GM19328 (cell line): ENCODE results near the gene PPARA.

ENCODE experiments used
- ATAC-seq: cut with Tn5 transposase; IDR thresholded peaks from one replicate; pipeline ENCODE4 v1.9.1; 2021; ENCODE audit warnings: mild to moderate bottlenecking, moderate library complexity; ENCODE audit not compliant: unreplicated experiment

PPARA gene

DNA sequence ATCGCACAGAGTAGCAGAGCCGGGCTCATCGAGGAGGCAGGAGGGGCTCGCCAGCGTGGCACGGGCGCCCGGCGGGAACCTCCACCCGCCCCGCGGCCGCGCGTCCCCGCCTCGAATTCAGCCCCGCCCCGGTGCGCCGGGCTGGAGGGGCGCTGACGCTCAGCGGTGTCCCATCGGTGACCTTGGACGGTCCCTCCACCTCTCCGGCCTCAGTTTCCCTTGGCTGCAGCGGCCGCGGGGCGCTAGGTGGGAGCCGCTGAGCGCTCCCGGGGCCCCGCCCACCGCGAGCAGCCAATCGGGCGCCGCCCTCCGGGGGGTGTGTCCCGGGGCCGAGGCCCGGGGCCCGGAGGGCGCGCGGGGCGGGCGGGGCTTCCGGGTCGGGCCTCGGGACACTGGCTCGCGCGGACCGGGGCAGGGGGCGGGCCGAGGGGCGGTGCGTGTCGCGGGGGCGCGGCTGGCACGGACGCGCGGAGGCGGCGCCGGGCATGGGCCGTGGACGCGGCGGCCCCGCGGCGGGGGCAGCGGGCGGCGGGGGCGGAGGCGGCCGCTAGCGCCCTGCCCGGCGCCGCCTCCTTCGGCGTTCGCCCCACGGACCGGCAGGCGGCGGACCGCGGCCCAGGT, at the start of gene PPARA:
Gene PPARA, plus strand, starts transcription at position 493 of the 621 bp plus-strand sequence. CDS start 47,858 bp downstream, outside the sequence.
- ATAC-seq: peak; percentile 70

DNA sequence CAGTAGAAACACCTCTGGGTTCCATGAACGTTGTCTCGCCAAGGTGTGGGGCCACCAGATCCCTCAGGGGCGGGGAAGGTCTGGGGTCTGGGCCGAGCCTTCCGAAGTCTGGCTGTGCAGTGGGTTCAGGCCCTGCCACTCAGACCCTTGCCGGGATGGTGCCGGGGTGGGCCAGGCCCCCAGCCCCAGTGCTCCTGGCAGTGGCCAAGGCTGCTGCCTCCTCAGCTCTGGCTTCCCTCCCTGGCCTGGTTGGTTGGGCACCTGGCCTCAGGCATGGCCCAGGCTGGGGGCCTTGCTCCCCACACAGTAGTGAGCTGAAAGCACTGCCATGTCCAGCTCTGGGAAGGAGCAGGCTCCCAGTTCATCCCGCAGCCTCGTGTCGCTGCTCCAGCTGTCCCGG, 48.2 kb upstream of the PPARA start:
- ATAC-seq: no peak

DNA sequence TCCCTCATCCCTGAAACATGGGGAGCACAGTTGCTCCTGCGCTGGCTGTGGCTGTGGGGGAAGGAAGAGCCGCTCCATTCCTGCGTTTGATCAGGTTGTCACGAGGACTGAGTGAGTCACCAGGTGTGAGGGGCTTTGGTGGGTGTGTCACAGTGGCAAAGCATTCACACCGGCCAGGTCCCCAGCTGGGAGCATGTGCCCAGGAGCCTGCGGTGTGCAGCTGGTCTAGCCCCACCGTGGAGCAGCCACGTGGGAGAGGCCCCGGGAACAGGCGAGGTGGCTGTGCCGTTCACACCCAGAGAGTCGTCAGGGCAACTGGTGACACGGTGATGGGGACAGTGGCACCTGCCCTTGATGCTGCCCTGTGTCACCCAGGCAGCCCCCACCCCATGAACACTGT, 47.6 kb upstream of the PPARA start:
- ATAC-seq: no peak

DNA sequence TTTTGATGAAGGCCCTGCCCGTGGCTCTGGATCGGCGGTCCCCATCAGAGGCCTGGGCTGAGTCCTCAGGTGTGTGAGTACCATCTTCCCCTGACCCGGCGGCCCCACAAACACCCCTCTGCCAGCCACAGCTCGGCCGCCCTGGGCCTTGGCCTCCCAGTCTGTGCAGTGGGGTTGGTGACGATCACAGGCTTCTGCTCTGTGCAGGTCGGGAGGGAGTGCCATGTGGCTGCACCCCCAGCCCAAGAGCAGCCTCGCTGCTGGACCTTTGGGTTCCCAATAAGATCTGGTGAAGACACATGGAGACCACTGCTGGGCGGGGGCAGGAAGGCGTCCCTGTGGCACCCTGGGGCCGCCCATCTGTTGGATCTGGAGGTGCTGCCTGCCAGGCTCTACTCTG, 47.1 kb upstream of the PPARA start:
- ATAC-seq: no peak

DNA sequence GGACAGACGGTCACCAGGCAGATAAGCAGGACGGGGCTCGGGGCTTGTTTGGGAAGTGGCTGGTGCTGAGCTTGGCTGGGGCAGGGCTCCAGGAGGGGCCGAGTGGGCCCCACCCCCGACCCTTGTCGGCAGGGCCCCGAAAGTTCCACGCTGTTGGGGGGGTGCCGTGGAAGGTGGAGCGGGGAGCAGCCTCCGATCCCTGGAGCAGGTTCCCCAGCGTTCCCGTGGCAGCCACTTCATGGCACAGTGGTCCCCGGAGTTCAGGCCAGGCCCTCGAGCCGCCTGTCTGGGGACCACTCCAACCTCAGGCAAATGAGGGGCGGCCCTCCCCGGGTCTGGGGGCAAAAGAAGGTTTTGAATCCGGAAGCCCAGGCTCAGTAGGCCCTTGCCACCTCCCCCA, 46.7 kb upstream of the PPARA start:
- ATAC-seq: no peak

DNA sequence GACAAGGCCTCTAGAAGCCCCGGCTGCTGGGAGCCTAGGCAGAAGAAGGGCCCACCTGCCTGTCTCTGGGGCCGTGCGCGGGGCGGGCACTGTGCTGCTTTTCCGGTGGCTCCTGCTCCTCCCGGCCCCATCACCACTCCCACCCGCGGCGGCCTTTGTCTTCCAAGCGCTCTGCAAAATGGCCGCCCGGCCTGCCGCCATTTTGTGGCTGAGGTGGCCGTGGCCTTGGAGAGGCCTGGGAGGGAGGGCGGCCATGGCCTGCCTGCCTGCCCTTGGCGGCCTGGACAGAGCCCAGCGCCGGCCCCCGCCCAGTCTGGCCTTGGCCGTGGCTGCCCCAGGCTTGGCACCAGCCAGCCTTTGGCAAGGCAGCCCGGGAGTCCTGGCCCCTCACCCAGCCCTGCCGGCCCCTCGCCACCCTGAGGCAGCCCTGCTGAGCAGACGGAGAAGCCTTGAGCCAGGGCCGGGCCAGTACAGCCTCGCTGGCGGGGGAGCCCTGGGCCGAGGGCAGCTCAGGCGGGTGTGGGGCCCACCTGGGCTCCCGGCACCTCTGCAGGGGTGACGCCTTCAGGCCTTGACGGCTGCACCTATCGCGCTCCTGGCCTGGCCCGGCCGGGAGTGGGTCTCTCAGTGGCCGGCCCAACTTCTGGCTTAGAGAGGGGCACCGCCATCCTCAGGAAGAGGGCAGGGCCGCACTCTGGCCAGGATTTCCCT, 46.0 kb upstream of the PPARA start:
- no peak for ATAC-seq

DNA sequence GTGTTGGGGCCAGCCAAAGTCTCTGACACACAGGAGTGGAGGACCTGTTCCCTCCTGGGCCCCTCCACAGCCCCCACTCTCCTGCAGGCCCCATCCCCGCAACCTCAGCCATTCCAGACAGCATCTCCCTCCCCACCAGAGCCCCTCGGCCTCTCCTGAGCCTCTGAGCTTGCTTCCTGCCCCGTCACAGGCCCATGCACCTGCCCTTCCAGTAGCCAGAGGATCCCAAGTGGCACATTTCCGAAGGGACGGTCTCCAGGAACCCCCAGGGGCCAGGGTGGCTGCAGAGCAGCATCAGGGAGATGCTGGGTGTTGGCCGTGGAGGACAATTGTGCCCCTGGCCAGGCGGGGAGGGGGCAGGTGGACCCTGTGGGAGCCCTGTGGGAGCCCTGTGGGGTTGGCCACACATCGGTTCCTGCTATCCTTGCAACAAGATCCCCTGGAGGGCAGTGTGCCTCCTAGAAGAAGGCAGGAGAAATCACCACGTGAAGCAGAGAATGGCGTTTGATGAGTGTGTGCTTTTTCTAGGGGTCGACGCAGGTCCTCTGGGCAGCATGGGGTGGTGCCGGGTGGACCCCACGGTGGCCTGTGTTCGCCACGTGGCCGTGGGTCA, 45.3 kb upstream of the PPARA start:
- no peak for ATAC-seq

DNA sequence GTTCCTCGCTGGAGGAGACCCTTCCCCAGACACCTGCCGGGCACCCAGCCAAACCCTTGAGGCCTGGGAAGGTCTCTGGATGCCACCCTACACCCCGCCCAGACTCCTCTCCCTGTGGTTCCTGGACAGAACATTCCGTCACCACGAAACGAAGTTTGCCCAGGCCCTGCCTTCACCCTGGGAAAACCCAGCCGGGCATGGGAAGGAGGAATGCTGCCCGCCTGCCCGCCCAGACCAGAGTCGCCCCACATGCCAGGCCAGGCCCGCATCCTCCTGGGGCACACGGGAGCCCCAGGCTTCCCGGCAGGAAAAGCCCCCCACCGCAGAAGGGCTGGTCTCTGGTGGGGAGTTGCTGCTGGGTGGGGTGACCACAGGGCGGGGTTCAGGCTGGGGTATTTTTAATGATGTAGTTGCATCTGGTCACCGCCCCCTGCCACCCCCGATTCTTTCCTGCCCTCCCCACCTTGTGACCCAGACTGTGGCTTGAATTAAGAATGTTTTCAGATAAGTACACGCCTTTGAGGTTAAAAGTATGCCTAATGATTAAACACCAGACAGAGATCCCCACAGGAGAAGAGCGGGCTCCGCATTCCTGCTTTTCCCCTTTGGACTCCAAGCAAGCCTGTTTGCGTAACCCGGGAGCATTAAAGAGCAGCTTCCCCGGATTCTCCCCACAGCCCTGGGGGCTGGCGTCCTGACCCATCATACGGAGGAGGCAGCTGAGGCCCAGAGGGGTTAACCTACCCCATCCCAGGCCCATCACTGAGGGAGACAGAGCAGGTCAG, 44.6 kb upstream of the PPARA start:
- ATAC-seq: no peak

DNA sequence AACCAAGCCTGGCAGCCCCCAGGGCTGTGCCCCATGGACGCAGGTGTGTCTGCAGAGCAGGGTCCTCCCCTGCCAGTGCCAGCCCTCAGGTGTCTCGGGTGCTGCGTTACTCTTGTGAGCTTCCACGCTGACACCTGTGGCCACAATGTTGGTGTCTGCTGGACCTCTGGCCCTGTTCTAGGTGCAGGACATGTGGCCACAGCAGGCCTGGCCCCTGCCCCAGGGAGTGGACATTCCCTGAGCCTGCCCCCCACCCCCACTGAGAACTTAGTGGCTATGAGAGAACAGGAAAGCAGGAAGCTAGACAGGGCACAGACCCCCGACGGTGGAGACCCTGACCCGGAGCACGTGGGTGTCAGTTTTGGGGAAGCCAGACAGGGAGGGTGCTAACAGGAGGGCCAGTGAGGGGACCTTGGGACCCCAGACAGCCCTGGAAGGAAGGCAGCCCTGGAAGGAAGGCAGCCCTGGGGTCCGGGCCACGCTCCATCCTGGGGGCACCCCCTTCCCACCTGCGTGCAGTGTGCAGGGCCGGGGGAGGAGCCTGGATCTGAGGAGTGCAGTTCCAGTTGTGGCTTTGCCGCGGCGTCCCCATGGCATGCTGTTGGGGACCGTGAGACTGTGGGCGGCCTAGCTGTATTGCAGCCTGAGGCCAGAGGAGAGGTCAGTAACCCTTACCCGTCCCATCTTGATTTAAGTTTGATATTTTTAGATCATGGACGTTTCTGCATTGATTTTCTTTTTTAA, 43.9 kb upstream of the PPARA start:
- no peak for ATAC-seq

DNA sequence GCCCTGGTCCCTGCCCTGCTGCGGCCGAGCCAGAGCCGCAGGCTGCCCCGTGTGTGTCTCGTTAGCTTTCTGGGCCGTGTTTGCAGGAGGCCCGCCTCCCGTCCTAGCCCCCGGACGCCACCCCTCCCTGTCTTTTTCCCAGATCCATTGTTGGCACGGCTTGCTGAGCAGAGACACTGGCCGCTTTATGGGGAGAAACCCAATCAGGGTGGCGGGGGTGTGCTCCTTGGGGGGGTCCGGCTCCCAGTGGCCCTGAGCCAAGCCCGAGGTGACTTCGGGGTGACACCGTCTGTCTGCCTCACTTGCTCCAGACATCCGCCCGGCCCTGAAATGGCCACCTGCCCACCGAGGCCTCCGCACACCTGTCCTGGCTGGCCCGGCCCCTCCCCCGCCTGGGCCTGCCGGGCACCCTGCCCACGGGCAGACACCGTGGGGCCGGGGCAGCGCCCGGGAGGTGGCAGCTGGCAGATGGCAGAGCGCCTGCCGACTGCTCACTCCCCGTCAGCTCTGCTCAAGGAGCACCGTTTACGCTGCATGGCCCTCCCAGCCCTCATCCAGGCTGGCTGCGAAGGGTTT, 43.1 kb upstream of the PPARA start:
- ATAC-seq: no peak

DNA sequence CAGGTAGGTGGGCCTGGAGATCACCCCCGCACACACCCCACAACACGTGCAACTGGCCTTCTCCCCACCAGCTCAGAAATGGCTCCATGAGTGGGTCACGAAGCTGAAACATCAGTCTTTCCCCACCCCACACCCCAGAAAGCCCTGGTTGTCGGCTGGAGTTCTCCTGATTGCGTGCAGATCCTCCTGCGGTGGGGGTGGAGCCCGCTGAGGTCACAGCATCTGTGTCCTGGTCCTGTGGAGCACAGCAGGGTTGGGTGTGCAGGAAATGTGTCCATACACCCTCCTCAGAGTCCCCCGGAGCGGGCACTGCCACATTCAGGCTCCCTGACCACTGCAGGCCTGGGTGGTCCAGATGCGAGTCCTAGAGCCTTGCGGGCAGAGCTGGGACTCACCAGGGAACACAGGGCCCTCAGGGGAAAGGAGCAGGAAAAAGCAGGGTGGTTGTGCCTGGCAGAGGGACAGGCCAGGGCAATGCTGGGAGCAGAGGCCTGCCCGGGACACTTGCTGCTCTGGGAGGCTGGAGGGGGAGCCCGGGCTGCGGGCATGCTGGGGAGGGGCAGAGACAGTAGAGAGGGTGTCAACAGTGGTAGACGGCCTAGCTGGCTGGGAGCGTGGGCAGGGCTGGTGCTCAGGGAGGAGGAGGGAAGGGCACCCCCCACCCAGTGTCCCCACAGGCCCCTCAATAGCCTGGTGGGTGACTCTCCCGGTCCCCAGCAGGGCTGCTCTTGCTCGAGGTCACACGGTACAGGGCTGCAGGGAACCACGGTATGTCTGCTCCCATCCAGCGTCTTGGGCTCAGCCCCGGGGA, 42.4 kb upstream of the PPARA start:
- ATAC-seq: no peak

DNA sequence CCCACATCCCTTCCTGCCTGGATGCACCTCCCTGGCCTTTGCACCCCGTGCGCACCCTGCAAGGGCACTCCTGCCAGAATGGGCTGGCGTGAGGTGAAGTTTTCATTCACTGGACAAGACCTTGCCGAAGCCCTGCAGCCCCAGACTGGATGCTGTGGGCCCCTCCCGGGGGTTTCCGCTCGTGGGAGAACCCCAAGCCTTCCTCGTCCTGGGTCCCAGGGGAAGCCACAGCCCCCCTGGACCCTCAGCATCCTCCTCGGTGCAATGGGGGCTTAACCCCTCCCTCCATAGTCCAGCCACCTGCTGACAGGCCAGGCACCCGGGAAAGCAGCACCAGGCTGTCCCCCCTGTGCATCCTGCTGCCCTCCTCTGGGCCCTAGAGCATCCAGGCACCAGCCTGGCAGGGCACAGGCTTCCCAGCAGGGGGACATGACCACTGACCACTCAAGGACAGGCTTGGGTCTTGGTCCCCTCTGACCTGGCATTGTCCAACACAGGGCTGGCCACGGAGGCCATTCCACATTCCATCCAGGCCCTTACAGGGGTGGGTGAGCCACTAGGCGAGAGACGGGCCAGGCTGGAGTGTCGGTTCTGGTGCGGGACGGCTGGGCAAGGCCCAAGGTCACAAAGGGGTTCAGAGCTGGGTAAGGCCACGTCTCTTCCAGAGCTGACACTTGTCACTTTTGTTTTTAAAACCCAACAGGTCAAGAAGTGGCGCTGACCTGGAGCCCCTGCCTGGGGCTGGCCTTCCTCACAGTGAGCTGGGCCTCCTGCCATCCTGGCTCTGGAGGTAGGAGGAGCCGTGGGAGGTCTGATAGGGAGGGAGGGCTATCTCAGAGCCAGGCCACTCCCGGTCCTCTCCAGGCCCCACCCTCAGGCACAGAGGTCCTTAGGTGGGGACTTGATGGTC, 41.5 kb upstream of the PPARA start:
- no peak for ATAC-seq

DNA sequence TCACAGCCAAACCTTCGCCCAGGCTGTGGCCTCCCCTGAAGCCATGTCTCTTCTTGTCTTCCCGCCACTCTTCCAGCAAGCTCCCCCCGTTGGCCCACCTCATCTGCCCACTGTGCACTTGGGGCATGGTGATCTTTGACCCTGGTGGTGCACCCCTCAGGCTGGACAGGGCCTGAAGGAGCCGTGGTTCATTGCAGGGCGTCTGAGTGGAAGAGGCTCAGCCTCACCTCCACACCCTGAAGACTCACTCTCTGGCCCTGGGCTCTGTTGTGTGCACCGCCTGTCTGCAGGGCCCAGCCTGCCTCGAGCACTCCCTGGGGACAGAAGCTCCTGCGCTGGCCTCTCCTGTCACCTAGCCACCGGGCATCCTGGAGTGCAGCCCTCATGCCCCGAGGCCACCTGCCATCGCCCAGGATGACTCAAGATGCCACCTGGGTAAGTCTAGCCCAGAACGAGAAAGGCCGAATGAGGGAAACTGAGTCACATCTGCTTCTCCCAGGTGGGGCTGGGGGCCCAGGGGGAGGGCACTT, 40.8 kb upstream of the PPARA start:
- no peak for ATAC-seq

DNA sequence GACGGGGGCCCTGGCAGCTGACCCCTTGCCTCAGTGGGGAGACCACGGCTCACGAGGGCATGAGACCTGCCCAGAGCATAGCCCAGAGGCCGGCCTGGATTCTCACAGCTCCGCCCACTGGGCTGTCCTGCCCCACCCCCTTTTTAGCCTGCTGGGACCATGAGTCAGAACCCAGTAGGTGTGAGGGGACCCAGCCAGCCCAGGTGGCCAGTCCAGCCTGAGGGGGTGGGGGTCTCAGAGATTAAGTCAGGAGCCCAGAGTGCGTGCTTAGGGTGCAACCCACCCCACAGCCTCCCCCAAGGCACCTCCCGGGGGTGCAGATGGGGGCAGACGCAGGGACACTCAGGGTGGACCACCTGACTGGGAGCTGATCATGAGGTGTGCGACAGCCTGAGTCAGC, 40.1 kb upstream of the PPARA start:
- no peak for ATAC-seq

DNA sequence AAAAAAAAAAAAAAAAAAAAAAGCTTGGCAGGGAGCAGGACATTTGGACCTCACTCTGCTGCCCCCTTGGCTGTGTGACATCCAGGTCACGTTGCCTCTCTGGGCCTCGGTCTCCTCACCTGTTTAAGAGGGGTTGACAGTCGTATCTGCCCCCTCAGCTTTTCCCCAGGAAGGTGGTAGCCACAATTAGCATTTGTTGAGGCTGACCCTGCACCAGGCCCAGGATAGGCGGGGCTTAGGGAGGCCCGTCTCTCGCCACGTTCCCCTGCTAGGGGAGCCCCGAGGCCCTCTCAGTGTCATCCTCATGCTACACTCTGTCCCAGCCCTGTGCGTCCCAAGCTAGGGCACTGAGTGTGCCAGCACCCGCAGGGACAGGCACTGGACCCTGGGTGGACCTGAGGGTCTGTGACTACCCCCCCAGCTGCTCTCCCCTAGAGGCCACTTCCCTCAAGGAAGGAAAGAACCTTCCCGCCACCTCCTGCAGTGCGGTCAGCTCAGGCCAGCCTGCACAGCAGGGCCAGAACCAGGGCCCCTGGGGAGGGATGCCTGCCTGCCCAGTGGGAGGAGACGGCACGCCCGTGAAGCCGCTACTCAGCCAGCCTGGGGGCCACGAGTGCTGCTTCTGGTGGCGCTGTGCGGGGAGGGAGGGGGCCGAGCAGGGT, 38.5 kb upstream of the PPARA start:
- no peak for ATAC-seq

DNA sequence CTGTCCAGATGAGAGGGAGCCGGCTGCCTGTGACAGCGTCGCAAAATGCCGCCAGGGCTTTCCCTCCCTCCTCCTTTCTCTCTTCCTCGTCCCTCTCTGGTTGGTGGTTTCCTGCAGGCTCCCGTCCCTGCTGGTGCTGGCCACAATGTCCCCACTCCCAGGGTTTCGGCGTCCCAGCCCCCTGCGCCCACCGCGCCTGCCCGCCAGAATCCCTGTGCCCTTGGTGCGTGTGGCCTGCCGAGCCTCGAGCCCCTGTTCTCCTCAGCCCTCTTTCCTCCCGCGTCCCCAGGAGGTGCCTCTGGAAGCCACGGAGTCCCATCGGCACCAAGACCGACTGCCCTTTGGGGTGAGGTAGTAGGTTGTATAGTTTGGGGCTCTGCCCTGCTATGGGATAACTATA, 37.9 kb upstream of the PPARA start:
- no peak for ATAC-seq

DNA sequence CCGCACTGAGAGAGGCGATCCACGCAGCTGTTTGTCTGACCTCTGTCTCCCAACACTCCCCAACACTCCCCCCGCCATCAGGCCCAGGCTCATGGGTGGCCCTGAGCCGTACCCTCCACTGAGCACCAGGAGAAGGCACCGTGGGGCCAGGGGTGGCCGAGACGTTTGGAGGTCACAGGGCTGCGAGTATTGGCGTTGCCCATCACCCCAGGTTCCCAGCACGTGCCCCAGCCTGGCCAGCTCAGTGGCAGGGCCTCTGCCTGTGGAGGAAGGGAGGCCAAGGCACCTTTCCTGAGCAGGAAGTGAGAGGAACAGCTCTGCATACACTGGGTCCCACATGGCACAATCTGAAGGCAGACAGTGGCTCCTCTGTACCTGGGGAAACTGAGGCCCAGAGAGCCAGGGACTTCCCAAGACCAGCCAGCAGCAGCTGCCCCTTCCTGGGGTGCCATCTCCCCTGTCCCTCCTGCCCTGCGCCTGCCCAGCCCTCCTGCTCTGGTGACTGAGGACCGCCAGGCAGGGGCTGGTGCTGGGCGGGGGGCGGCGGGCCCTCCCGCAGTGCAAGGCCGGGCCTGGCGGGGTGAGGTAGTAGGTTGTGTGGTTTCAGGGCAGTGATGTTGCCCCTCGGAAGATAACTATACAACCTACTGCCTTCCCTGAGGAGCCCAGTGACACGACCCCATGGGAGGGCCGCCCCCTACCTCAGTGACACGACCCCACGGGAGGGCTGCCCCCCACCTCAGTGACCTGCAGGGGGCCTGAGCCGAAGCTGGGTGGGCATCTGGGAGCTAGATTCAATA, 37.0 kb upstream of the PPARA start:
- ATAC-seq: no peak
